Lung (tissue), 16 donors: Measurements from ENCODE around the gene AGR3. TPM values are rescaled to one million over a fixed set of nuclear protein-coding genes. Genes with fewer than 3 reads are reported as not detected.

Experiments
- ATAC-seq: fragments of 200-7000 bp; cut with Tn5 transposase; one replicate; pipeline ENCODE4 v1.9.1; 2020; ENCODE audit warnings: moderate number of reproducible peaks; ENCODE audit not compliant: insufficient read depth, low FRiP score
- DNase-seq, 3 donors: peaks; one replicate each; pipeline ENCODE4 v3.0.0-alpha.2; 2013 to 2017
- H3K27ac ChIP-seq, 2 donors: one replicate each; pipeline ENCODE4 v1.5.1; 2013; ENCODE audit warnings: mild to moderate bottlenecking in 2 of 2, moderate library complexity in 2 of 2, control low read depth in 1 of 2, inconsistent platforms in 1 of 2, low read depth in 1 of 2, low read length in 1 of 2
- H3K27me3 ChIP-seq, 3 donors: one replicate each; pipeline ENCODE4 v1.5.1; 2013; ENCODE audit warnings: low read length in 2 of 3; ENCODE audit not compliant: control insufficient read depth in 3 of 3, insufficient read depth in 3 of 3
- H3K36me3 ChIP-seq, 4 donors: one replicate each; pipeline ENCODE4 v1.5.1; 2013; ENCODE audit warnings: low read length in 4 of 4, mild to moderate bottlenecking in 1 of 4, moderate library complexity in 1 of 4; ENCODE audit not compliant: control insufficient read depth in 4 of 4, insufficient read depth in 4 of 4
- H3K4me1 ChIP-seq, 5 donors: one replicate each; pipeline ENCODE4 v1.5.1; 2013; ENCODE audit warnings: low read length in 5 of 5, mild to moderate bottlenecking in 2 of 5, moderate library complexity in 1 of 5; ENCODE audit not compliant: control insufficient read depth in 5 of 5, insufficient read depth in 5 of 5
- H3K4me3 ChIP-seq: one replicate; pipeline ENCODE4 v1.5.1; 2013; ENCODE audit warnings: mild to moderate bottlenecking, control low read depth, moderate library complexity
- H3K9ac ChIP-seq, 2 donors: one replicate each; pipeline ENCODE4 v1.5.1; 2013; ENCODE audit warnings: low read length in 2 of 2, control low read depth in 1 of 2; ENCODE audit not compliant: insufficient read depth in 1 of 2
- H3K9me3 ChIP-seq, 4 donors: one replicate each; pipeline ENCODE4 v1.5.1; 2013; ENCODE audit warnings: low read length in 3 of 4, mild to moderate bottlenecking in 1 of 4, moderate library complexity in 1 of 4; ENCODE audit not compliant: control insufficient read depth in 4 of 4, insufficient read depth in 3 of 4
- WGBS, 2 donors: extraction: QIAGEN DNeasy Blood & Tissue Kit; methylation state at CpG; one replicate each; pipeline ENCODE4 v1.1.7; 2013; 5-methylcytosine and 5-hydroxymethylcytosine counted together
- long read RNA-seq, 5 donors: transcript quantifications; one replicate each; lab custom pipeline, GENCODE V29; 2026
- polyA plus RNA-seq, 2 donors: library from polyadenylated mRNA; stranded (reverse); fragments of 200-250 nt; gene quantifications; one replicate each; pipeline ENCODE4 v1.2.1, GENCODE V29; 2013
- total RNA-seq, 2 donors: library from RNA; depleted of rRNA in 1 of 2; stranded (reverse); fragments of >200 nt in 1 of 2; gene quantifications; one replicate each; pipeline ENCODE4 v1.2.1, GENCODE V29; 2014 to 2021
- TF ChIP-seq, protein P1 (sequence below): IDR thresholded peaks from 2 replicates; pipeline ENCODE4 v1.5.1; 2012; ENCODE audit warnings: mild to moderate bottlenecking; ENCODE audit errors: control extremely low read depth, extremely low read depth
- donor health status: control.
- donor health status: control.
- donor health status: Bipolar disorder and iron deficiency.
- donor health status: healthy.
- donor health status: DM: yes; HTN: yes; CAD: no.

The AGR3 gene
- 100 to 1,000 TPM; 136 to 195 TPM for total RNA-seq
- polyA plus RNA-seq = 100 to 1,000 TPM; 182 to 464 TPM
- long read RNA-seq, donor 1, transcript AGR3-201 (8 exons, 749 nt) = major isoform, 12 of 35 reads
- long read RNA-seq, donor 1, partial matches to known transcripts = 23 of 35 reads
- long read RNA-seq, donor 1, other reads (novel, unspliced or antisense) = 0 of 35 reads
- long read RNA-seq, donor 2, partial matches to known transcripts = 12 of 16 reads
- long read RNA-seq, donor 2, other reads (novel, unspliced or antisense) = 0 of 16 reads
- long read RNA-seq, donor 3, transcript AGR3-201 (8 exons, 749 nt) = major isoform, 13 of 27 reads
- long read RNA-seq, donor 3, partial matches to known transcripts = 12 of 27 reads
- long read RNA-seq, donor 3, other reads (novel, unspliced or antisense) = 0 of 27 reads
- long read RNA-seq, donor 4 = 0 reads
- long read RNA-seq, donor 5, transcript AGR3-201 (8 exons, 749 nt) = major isoform, 9 of 31 reads
- long read RNA-seq, donor 5, partial matches to known transcripts = 22 of 31 reads
- long read RNA-seq, donor 5, other reads (novel, unspliced or antisense) = 0 of 31 reads

DNA sequence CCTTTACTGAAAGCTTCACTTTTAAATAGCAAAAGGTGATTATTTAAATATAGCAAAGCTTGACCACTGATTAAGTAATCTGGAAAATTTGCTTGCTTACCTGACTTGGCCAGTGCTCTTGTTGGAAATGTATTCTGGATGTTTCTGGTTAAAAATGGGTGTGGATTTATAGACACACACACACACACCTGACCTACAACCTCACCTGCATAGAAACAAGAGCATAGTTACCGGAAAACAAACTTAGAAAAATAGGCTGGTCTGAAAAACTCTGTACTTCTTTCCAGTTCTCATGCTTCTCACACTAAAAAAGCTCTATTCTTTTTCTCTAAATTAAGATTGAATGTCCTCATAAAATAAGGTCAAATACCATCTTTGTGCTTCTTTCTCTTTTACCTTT is at the start of gene AGR3:
TSS of gene AGR3 (minus strand) at position 140 of the 400 bp plus-strand sequence. CDS start 3,365 bp downstream, outside the sequence.
- ATAC-seq (no peak), DNase-seq (peak in 2 of 3 donors; percentile 21 to 54)
- Histone ChIP-seq H3K27ac (peak within 1 kb of the TSS in 1 of 2 donors; percentile 83), H3K9me3 (no peaks in the 10 kb centered on the region), H3K9ac (no peak within 1 kb of the TSS), H3K4me3 (no peak within 1 kb of the TSS), H3K36me3 (no peaks in the 10 kb centered on the region), H3K27me3 (no peaks in the 10 kb centered on the region), H3K4me1 (no peaks in the 10 kb centered on the region)
- TF ChIP-seq, protein P1, sequence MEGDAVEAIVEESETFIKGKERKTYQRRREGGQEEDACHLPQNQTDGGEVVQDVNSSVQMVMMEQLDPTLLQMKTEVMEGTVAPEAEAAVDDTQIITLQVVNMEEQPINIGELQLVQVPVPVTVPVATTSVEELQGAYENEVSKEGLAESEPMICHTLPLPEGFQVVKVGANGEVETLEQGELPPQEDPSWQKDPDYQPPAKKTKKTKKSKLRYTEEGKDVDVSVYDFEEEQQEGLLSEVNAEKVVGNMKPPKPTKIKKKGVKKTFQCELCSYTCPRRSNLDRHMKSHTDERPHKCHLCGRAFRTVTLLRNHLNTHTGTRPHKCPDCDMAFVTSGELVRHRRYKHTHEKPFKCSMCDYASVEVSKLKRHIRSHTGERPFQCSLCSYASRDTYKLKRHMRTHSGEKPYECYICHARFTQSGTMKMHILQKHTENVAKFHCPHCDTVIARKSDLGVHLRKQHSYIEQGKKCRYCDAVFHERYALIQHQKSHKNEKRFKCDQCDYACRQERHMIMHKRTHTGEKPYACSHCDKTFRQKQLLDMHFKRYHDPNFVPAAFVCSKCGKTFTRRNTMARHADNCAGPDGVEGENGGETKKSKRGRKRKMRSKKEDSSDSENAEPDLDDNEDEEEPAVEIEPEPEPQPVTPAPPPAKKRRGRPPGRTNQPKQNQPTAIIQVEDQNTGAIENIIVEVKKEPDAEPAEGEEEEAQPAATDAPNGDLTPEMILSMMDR = no peak
- WGBS, 2 donors = 72 to 82% methylated on average over 1 of the region's 1 CpG

DNA sequence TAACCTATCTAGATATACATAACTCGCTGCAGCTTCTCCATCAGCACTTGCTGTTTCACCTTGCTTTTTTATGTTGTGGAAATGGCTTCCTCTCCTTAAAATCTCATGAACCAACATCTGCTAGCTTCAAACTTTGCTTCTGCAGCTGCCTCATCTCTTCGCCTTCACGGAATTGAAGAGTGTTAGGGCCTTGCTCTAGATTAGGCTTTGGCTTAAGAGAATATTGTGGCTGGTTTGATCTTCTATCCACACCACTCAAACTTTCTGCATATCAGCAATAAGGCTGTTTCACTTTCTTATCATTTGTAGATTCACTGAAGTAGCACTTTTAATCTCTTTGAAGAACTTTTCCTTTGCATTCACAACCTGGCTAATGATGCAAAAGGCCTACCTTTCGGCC is 49.2 kb upstream of the AGR3 start:
- H3K9ac ChIP-seq = no peak overlapping the region
- H3K4me1 ChIP-seq = peaks cover 0 to 3% (median 0%) of the 10 kb centered on the region in 5 donors
- WGBS, 2 donors = 83 to 97% methylated on average over 4 of the region's 4 CpGs
- TF ChIP-seq, protein P1 = no peak
- DNase-seq = no peak
- no peak for ATAC-seq
- H3K27ac ChIP-seq = no peak overlapping the region
- H3K36me3 ChIP-seq = no peaks in the 10 kb centered on the region
- no peaks in the 10 kb centered on the region for H3K27me3 ChIP-seq
- no peaks in the 10 kb centered on the region for H3K9me3 ChIP-seq
- no peak overlapping the region for H3K4me3 ChIP-seq

DNA sequence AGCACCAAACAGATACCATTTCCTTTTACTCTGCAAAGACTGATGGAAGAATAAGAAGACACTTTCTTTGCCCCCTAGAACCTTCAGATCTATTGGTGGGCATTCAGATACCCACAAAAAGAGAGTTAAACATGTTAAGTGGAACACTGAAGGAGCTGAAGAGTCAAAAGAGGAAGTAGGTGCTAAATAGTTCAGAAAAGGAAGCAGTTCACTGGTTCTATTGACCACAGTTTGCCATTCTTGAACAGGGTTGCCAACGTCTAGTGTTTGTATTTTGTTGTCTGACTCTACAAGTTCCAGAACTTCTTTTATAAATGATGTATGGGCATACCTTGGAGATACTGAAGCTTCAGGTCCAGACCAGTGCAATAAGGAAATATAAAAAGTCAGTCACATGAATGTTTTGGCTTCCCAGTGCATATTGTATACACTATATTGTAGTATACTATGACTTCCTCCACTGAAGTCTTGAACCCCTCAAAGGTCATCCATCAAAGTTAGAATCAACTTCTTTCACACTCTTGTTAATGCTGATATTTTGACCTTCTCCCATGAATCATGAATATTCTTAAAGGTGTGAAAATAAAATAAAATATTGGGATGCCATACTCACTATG is 47.5 kb upstream of the AGR3 start:
- ATAC-seq (no peak), DNase-seq (no peak)
- no peaks in the 10 kb centered on the region for H3K27me3 ChIP-seq
- no peak overlapping the region for H3K27ac ChIP-seq
- no peaks in the 10 kb centered on the region for H3K36me3 ChIP-seq
- H3K9me3 ChIP-seq = no peaks in the 10 kb centered on the region
- H3K9ac ChIP-seq = no peak overlapping the region
- TF ChIP-seq, protein P1 = no peak
- H3K4me3 ChIP-seq = no peak overlapping the region
- peaks cover 0 to 3% (median 0%) of the 10 kb centered on the region in 5 donors for H3K4me1 ChIP-seq
- WGBS, 2 donors = 10 to 21% methylated on average over 1 of the region's 1 CpG
